Common myeloid progenitor, CD34-positive (primary cell): Measurements from ENCODE around the gene NRROS.
"Not testable (repeated sequence)": the region's sequence is repeated elsewhere in the genome, so short reads cannot be mapped to it uniquely, and the experiment has no call there.

Experiments used
- CTCF ChIA-PET: fragments of 350-600 bp; sonication (Branson Sonifier 250); formaldehyde crosslinking; loops from one replicate; lab custom pipeline; 2021; ENCODE audit warnings: antibody characterized with exemption; lab: Charles Lee
- POLR2A ChIA-PET: fragments of 350-600 bp; sonication (Branson Sonifier 250); formaldehyde crosslinking; loops from one replicate; lab custom pipeline; 2021; ENCODE audit warnings: antibody characterized with exemption; lab: Charles Lee
- DNase-seq, 3 donors: peaks; one replicate each; pipeline versions ENCODE4 v3.0.0 to v3.0.0-alpha.2; 2013
- H3K27ac ChIP-seq, 2 experiments: 1 replicate in 1 of 2; 2 replicates in 1 of 2; pipeline ENCODE4 v1.7.0; 2013; ENCODE audit warnings: inconsistent platforms in 2 of 2, low read length in 2 of 2, mild to moderate bottlenecking in 2 of 2, low read depth in 1 of 2, moderate library complexity in 1 of 2; ENCODE audit not compliant: severe bottlenecking in 2 of 2, insufficient read depth in 1 of 2, poor library complexity in 1 of 2
- H3K27me3 ChIP-seq, 5 experiments: replicated peaks in 2 of 5; 1 replicate in 3 of 5; 2 replicates in 2 of 5; pipeline versions ENCODE4 v1.6.1 to v1.7.0; 2013; ENCODE audit warnings: low read length in 4 of 5, mild to moderate bottlenecking in 2 of 5, moderate library complexity in 2 of 5, inconsistent platforms in 1 of 5; ENCODE audit not compliant: insufficient read depth in 5 of 5, control insufficient read depth in 4 of 5
- H3K36me3 ChIP-seq, 4 experiments: 1 replicate in 2 of 4; 2 replicates in 2 of 4; pipeline versions ENCODE4 v1.6.1 to v1.7.0; 2013; ENCODE audit warnings: low read length in 3 of 4, control low read depth in 1 of 4, mild to moderate bottlenecking in 1 of 4; ENCODE audit not compliant: control insufficient read depth in 4 of 4, insufficient read depth in 4 of 4
- H3K4me1 ChIP-seq, 4 experiments: 1 replicate in 3 of 4; 2 replicates in 1 of 4; pipeline versions ENCODE4 v1.6.1 to v1.7.1; 2013; ENCODE audit warnings: low read length in 3 of 4, mild to moderate bottlenecking in 3 of 4, control low read depth in 1 of 4, inconsistent platforms in 1 of 4, moderate library complexity in 1 of 4; ENCODE audit not compliant: control insufficient read depth in 4 of 4, insufficient read depth in 4 of 4; ENCODE audit errors: control extremely low read depth in 1 of 4
- H3K4me3 ChIP-seq, 7 experiments: 1 replicate in 4 of 7; 2 replicates in 3 of 7; pipeline versions ENCODE4 v1.5.1 to v1.7.0; 2013; ENCODE audit warnings: mild to moderate bottlenecking in 7 of 7, low read length in 6 of 7, moderate library complexity in 6 of 7, inconsistent platforms in 2 of 7, low read depth in 2 of 7, control low read depth in 1 of 7; ENCODE audit not compliant: insufficient read depth in 4 of 7, control insufficient read depth in 1 of 7; ENCODE audit errors: extremely low read depth in 1 of 7
- H3K9me3 ChIP-seq, 5 experiments: 1 replicate in 4 of 5; 2 replicates in 1 of 5; pipeline versions ENCODE4 v1.6.1 to v1.7.1; 2013; ENCODE audit warnings: low read length in 4 of 5, mild to moderate bottlenecking in 2 of 5, inconsistent platforms in 1 of 5, low read depth in 1 of 5, moderate library complexity in 1 of 5; ENCODE audit not compliant: control insufficient read depth in 4 of 5, insufficient read depth in 2 of 5; ENCODE audit errors: control extremely low read depth in 1 of 5
- WGBS: methylation state at CpG from one replicate; pipeline ENCODE4 v1.1.5; 2013; ENCODE audit not compliant: insufficient coverage; 5-methylcytosine and 5-hydroxymethylcytosine counted together

The NRROS gene

GRCh38 chr3:196611761-196612483, 27.6 kb upstream of the NRROS start:
- peak overlapping the region in 4 of 7 experiments; percentile 42 to 68 (median 54) for H3K4me3 ChIP-seq
- 8% methylated on average over 6 of the region's 10 CpGs for WGBS
- H3K27me3 ChIP-seq: no peaks in the 10 kb centered on the region
- peaks cover 16 to 56% (median 50%) of the 10 kb centered on the region in 4 experiments for H3K4me1 ChIP-seq
- CTCF ChIA-PET: interaction anchor here (0.9 to 15.8 kb wide), 8 partner anchors 9 to 78 kb away, joined by 3 to 306 read pairs (median 4); partner anchors contain the start of gene NRROS
- H3K27ac ChIP-seq: peak overlapping the region; percentile 42 to 76
- POLR2A ChIA-PET: interaction anchor here (0.8 to 2.5 kb wide), 6 partner anchors 8 to 128 kb away, joined by 3 to 23 read pairs (median 4); partner anchors contain the start of genes NRROS and PAK2
- no peaks in the 10 kb centered on the region for H3K36me3 ChIP-seq
- peak; percentile 60 to 71 (median 65) for DNase-seq
- no peaks in the 10 kb centered on the region for H3K9me3 ChIP-seq

- WGBS: no CpG with 5 or more reads among the region's 6 CpGs
- not testable (repeated sequence) for H3K36me3 ChIP-seq
These were observed 24.3 kb upstream of the NRROS start for GRCh38 chr3:196615234-196615633.

GRCh38 chr3:196617256-196617655, 22.2 kb upstream of the NRROS start:
- DNase-seq: peak; percentile 54 to 77 (median 73)
- ChIA-PET POLR2A (interaction anchor here (0.9 to 2.5 kb wide), 2 partner anchors 15 to 24 kb away, joined by 3 to 11 read pairs; no protein-coding TSS in a partner anchor), CTCF (interaction anchor here (15.8 kb wide), 1 partner anchor 19 kb away, joined by 306 read pairs; the partner anchor contains the start of gene NRROS)
- peaks cover 11 to 72% (median 61%) of the 10 kb centered on the region in 4 experiments for H3K4me1 ChIP-seq
- H3K27me3 ChIP-seq: no peaks in the 10 kb centered on the region
- 20% methylated on average over 2 of the region's 5 CpGs for WGBS
- peak overlapping the region in 1 of 2 experiments; percentile 19 for H3K27ac ChIP-seq
- H3K4me3 ChIP-seq: no peak overlapping the region
- H3K9me3 ChIP-seq: no peaks in the 10 kb centered on the region
- H3K36me3 ChIP-seq: no peaks in the 10 kb centered on the region

More at GRCh38 chr3:196615234-196615633, 24.3 kb upstream of the NRROS start:
- DNase-seq, H3K4me3 ChIP-seq, H3K27ac ChIP-seq, H3K9me3 ChIP-seq, H3K27me3 ChIP-seq: not testable (repeated sequence)
- H3K4me1 ChIP-seq: peaks cover 18 to 74% (median 66%) of the 10 kb centered on the region in 4 experiments
- POLR2A ChIA-PET: interaction anchor here (0.7 kb wide), 1 partner anchor 21 kb away, joined by 3 read pairs; no protein-coding TSS in a partner anchor
- CTCF ChIA-PET: interaction anchor here (0.6 to 15.8 kb wide), 2 partner anchors 21 to 79 kb away, joined by 3 to 306 read pairs; partner anchors contain the start of gene NRROS

GRCh38 chr3:196619223-196619622, 20.3 kb upstream of the NRROS start:
- H3K27ac ChIP-seq: peak overlapping the region in 1 of 2 experiments; percentile 54
- CTCF ChIA-PET: interaction anchor here (3.2 to 3.9 kb wide), 2 partner anchors 10 to 11 kb away, joined by 14 to 24 read pairs; no protein-coding TSS in a partner anchor
- POLR2A ChIA-PET: interaction anchor here (1.4 to 2.4 kb wide), 2 partner anchors 13 to 15 kb away, joined by 4 to 16 read pairs; no protein-coding TSS in a partner anchor
- DNase-seq: no peak
- no peaks in the 10 kb centered on the region for H3K9me3 ChIP-seq
- no peaks in the 10 kb centered on the region for H3K27me3 ChIP-seq
- H3K4me1 ChIP-seq: peaks cover 17 to 71% (median 60%) of the 10 kb centered on the region in 4 experiments
- no CpG with 5 or more reads among the region's 5 CpGs for WGBS
- peak overlapping the region in 1 of 7 experiments; percentile 3 for H3K4me3 ChIP-seq
- no peaks in the 10 kb centered on the region for H3K36me3 ChIP-seq

- not testable (repeated sequence) for H3K4me3 ChIP-seq, H3K36me3 ChIP-seq, H3K27me3 ChIP-seq, H3K9me3 ChIP-seq, DNase-seq
- CTCF ChIA-PET: interaction anchor here (3.2 to 3.9 kb wide), 2 partner anchors 10 to 11 kb away, joined by 14 to 24 read pairs; no protein-coding TSS in a partner anchor
- H3K4me1 ChIP-seq: peaks cover 19 to 74% (median 63%) of the 10 kb centered on the region in 4 experiments
- H3K27ac ChIP-seq: peak overlapping the region; percentile 50 to 71
- POLR2A ChIA-PET: interaction anchor here (1.2 to 2.4 kb wide), 3 partner anchors 8 to 14 kb away, joined by 4 to 16 read pairs (median 5); no protein-coding TSS in a partner anchor
- WGBS: no CpG with 5 or more reads among the region's 5 CpGs
These were observed 19.9 kb upstream of the NRROS start for GRCh38 chr3:196619627-196620026.

- peak overlapping the region; percentile 50 to 71 for H3K27ac ChIP-seq
- WGBS: 37% methylated on average over 10 of the region's 10 CpGs
- H3K9me3 ChIP-seq: no peaks in the 10 kb centered on the region
- peak; percentile 50 to 92 (median 86) for DNase-seq
- no peaks in the 10 kb centered on the region for H3K36me3 ChIP-seq
- POLR2A ChIA-PET: interaction anchor here (1.2 to 2.4 kb wide), 3 partner anchors 8 to 14 kb away, joined by 4 to 16 read pairs (median 5); no protein-coding TSS in a partner anchor
- CTCF ChIA-PET: interaction anchor here (1.3 to 3.9 kb wide), 4 partner anchors 10 to 57 kb away, joined by 4 to 24 read pairs (median 9); no protein-coding TSS in a partner anchor
- H3K27me3 ChIP-seq: no peaks in the 10 kb centered on the region
- peaks cover 25 to 80% (median 69%) of the 10 kb centered on the region in 4 experiments for H3K4me1 ChIP-seq
- peak overlapping the region in 3 of 7 experiments; percentile 2 to 25 (median 24) for H3K4me3 ChIP-seq
These were observed 19.3 kb upstream of the NRROS start for GRCh38 chr3:196620161-196620604.
